HepG2 (cell line): ENCODE measurements around the gene HLA-G.

Experiments used
- HDAC2 ChIP-seq: sonication (generic); formaldehyde crosslinking; IDR thresholded peaks from 2 replicates; pipeline ENCODE4 v1.4.0; 2020; ENCODE audit warnings: missing genetic modification reagents
- KLF11 ChIP-seq: IDR thresholded peaks from 2 replicates; pipeline ENCODE4 v1.6.1; 2016; ENCODE audit warnings: missing compliant biosample characterization
- MTERF4 ChIP-seq: sonication (generic); formaldehyde crosslinking; IDR thresholded peaks from 2 replicates; pipeline ENCODE4 v1.8.0; 2023; ENCODE audit warnings: mild to moderate bottlenecking, missing genetic modification reagents
- MXI1 ChIP-seq: IDR thresholded peaks from 3 replicates; pipeline ENCODE4 v1.6.1; 2012; ENCODE audit warnings: low read depth, low read length, inconsistent platforms, borderline replicate concordance
- RBFOX2 ChIP-seq: fragments of 200-400 bp; formaldehyde crosslinking; IDR thresholded peaks from 2 replicates; pipeline ENCODE4 v1.6.1; 2017; ENCODE audit warnings: low read depth, mild to moderate bottlenecking, low read length
- SRSF9 ChIP-seq: fragments of 200-400 bp; formaldehyde crosslinking; IDR thresholded peaks from 2 replicates; pipeline ENCODE4 v1.6.1; 2018; ENCODE audit warnings: borderline replicate concordance, mild to moderate bottlenecking, low read depth, low read length; ENCODE audit not compliant: insufficient read depth, poor library complexity, severe bottlenecking
- TAF15 ChIP-seq: fragments of 200-400 bp; formaldehyde crosslinking; IDR thresholded peaks from one replicate; pipeline ENCODE4 v1.6.1; 2018; ENCODE audit warnings: mild to moderate bottlenecking, low read depth, low read length; ENCODE audit not compliant: poor library complexity, severe bottlenecking
- TP53 ChIP-seq: sonication (generic); formaldehyde crosslinking; conservative IDR thresholded peaks from 2 replicates; pipeline ENCODE4 v1.4.0; 2020; ENCODE audit warnings: missing genetic modification reagents
- YEATS4 ChIP-seq: sonication (generic); formaldehyde crosslinking; IDR thresholded peaks from 2 replicates; pipeline ENCODE4 v1.4.0; 2020; ENCODE audit warnings: missing genetic modification reagents, borderline replicate concordance
- ZNF207 ChIP-seq: fragments of 450-650 bp; IDR thresholded peaks from 2 replicates; pipeline ENCODE4 v1.6.1; 2016; ENCODE audit warnings: antibody characterized with exemption, borderline replicate concordance
- TF ChIP-seq, protein P1 (sequence below): sonication (generic); formaldehyde crosslinking; IDR thresholded peaks from 2 replicates; pipeline ENCODE4 v1.4.0; 2020; ENCODE audit warnings: missing genetic modification reagents, borderline replicate concordance
- TF ChIP-seq, protein P2 (sequence below): sonication (generic); formaldehyde crosslinking; IDR thresholded peaks from 2 replicates; pipeline ENCODE4 v1.5.0; 2020; ENCODE audit warnings: mild to moderate bottlenecking, missing genetic modification reagents, moderate library complexity
- TF ChIP-seq, protein P3 (sequence below): sonication (generic); formaldehyde crosslinking; IDR thresholded peaks from 2 replicates; pipeline ENCODE4 v1.9.0; 2021; ENCODE audit warnings: missing genetic modification reagents, borderline replicate concordance

DNA sequence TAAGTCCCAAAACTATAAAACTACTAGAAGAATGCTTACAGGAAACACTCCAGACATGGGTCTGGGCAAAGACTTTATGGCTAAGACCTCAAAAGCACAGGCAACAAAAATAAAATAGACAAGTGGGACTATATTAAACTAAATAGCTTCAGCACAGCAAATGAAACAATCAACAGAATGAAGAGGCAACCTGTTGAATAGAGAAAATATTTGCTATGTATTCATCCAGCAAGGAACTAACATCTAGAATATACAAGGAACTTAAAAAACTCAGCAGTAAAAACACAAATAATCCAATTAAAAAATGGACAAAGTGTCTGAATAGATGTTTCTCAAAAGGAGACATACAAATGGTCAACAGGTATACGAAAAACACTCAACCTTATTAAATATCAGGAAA is 30.4 kb downstream of the HLA-G start:
- TF ChIP-seq, protein P1, sequence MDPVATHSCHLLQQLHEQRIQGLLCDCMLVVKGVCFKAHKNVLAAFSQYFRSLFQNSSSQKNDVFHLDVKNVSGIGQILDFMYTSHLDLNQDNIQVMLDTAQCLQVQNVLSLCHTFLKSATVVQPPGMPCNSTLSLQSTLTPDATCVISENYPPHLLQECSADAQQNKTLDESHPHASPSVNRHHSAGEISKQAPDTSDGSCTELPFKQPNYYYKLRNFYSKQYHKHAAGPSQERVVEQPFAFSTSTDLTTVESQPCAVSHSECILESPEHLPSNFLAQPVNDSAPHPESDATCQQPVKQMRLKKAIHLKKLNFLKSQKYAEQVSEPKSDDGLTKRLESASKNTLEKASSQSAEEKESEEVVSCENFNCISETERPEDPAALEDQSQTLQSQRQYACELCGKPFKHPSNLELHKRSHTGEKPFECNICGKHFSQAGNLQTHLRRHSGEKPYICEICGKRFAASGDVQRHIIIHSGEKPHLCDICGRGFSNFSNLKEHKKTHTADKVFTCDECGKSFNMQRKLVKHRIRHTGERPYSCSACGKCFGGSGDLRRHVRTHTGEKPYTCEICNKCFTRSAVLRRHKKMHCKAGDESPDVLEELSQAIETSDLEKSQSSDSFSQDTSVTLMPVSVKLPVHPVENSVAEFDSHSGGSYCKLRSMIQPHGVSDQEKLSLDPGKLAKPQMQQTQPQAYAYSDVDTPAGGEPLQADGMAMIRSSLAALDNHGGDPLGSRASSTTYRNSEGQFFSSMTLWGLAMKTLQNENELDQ: no peak
- TF ChIP-seq, protein P2, sequence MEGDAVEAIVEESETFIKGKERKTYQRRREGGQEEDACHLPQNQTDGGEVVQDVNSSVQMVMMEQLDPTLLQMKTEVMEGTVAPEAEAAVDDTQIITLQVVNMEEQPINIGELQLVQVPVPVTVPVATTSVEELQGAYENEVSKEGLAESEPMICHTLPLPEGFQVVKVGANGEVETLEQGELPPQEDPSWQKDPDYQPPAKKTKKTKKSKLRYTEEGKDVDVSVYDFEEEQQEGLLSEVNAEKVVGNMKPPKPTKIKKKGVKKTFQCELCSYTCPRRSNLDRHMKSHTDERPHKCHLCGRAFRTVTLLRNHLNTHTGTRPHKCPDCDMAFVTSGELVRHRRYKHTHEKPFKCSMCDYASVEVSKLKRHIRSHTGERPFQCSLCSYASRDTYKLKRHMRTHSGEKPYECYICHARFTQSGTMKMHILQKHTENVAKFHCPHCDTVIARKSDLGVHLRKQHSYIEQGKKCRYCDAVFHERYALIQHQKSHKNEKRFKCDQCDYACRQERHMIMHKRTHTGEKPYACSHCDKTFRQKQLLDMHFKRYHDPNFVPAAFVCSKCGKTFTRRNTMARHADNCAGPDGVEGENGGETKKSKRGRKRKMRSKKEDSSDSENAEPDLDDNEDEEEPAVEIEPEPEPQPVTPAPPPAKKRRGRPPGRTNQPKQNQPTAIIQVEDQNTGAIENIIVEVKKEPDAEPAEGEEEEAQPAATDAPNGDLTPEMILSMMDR (CRISPR knock-in tag): no peak
- no peak for TF ChIP-seq HDAC2 (CRISPR knock-in tag)
- TF ChIP-seq MTERF4 (CRISPR knock-in tag): no peak
- no peak for TF ChIP-seq TAF15
- TF ChIP-seq YEATS4 (CRISPR knock-in tag): no peak
- TF ChIP-seq SRSF9: no peak
- TF ChIP-seq ZNF207: no peak
- no peak for TF ChIP-seq KLF11 (CRISPR knock-in tag)
- TF ChIP-seq MXI1: no peak
- TF ChIP-seq, protein P3, sequence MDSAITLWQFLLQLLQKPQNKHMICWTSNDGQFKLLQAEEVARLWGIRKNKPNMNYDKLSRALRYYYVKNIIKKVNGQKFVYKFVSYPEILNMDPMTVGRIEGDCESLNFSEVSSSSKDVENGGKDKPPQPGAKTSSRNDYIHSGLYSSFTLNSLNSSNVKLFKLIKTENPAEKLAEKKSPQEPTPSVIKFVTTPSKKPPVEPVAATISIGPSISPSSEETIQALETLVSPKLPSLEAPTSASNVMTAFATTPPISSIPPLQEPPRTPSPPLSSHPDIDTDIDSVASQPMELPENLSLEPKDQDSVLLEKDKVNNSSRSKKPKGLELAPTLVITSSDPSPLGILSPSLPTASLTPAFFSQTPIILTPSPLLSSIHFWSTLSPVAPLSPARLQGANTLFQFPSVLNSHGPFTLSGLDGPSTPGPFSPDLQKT (CRISPR knock-in tag): no peak
- no peak for TF ChIP-seq RBFOX2
- no peak for TF ChIP-seq TP53
